GM12878 (cell line): ENCODE measurements around the gene ZNF341. TPM values are rescaled to one million over a fixed set of nuclear protein-coding genes. Genes with fewer than 3 reads are reported as not detected.
A peak's percentile ranks its signal among the peaks of the same experiment; 100 is the strongest.

Experiments used
- CBX5 ChIP-seq: sonication (generic); IDR thresholded peaks from 2 replicates; pipeline ENCODE4 v1.6.1; 2016; ENCODE audit warnings: low read depth, moderate library complexity, mild to moderate bottlenecking, inconsistent platforms
- CHD1 ChIP-seq: IDR thresholded peaks from 2 replicates; pipeline ENCODE4 v1.6.1; 2012; ENCODE audit warnings: low read depth, low read length, improper control_type of control experiment
- CREB1 ChIP-seq: IDR thresholded peaks from 2 replicates; pipeline ENCODE4 v1.6.1; 2012; ENCODE audit warnings: low read depth, mild to moderate bottlenecking, inconsistent platforms
- CREM ChIP-seq: IDR thresholded peaks from 2 replicates; pipeline ENCODE4 v1.6.1; 2014; ENCODE audit warnings: antibody characterized with exemption, low read depth
- DPF2 ChIP-seq: fragments of 450-650 bp; IDR thresholded peaks from 2 replicates; pipeline ENCODE4 v1.6.1; 2017; ENCODE audit warnings: mild to moderate bottlenecking
- EZH2 ChIP-seq: IDR thresholded peaks from 2 replicates; pipeline ENCODE4 v1.6.1; 2012; ENCODE audit warnings: low read depth, mild to moderate bottlenecking, control low read depth, inconsistent platforms, low read length, borderline replicate concordance; ENCODE audit not compliant: control insufficient read depth
- FOS ChIP-seq: IDR thresholded peaks from 3 replicates; pipeline ENCODE4 v1.6.1; 2011; ENCODE audit warnings: borderline replicate concordance; ENCODE audit not compliant: insufficient read length; ENCODE audit errors: extremely low read depth
- IRF4 ChIP-seq: IDR thresholded peaks from 2 replicates; pipeline ENCODE4 v1.6.1; 2011; ENCODE audit warnings: low read depth, low read length
- KLF5 ChIP-seq: fragments of 450-650 bp; IDR thresholded peaks from 2 replicates; pipeline ENCODE4 v1.6.1; 2014; ENCODE audit warnings: mild to moderate bottlenecking; ENCODE audit not compliant: partially characterized antibody
- MTA3 ChIP-seq: IDR thresholded peaks from 2 replicates; pipeline ENCODE4 v1.6.1; 2012; ENCODE audit warnings: low read length, inconsistent platforms, borderline replicate concordance
- NFYA ChIP-seq: IDR thresholded peaks from 2 replicates; pipeline ENCODE4 v1.6.1; 2011; ENCODE audit warnings: low read depth, mild to moderate bottlenecking, low read length, improper control_type of control experiment, borderline replicate concordance
- NFYB ChIP-seq: IDR thresholded peaks from 2 replicates; pipeline ENCODE4 v1.6.1; 2011; ENCODE audit warnings: low read depth, mild to moderate bottlenecking, low read length, improper control_type of control experiment, moderate library complexity; ENCODE audit not compliant: insufficient read depth
- PAX5 ChIP-seq: IDR thresholded peaks from 2 replicates; pipeline ENCODE4 v1.6.1; 2011; ENCODE audit warnings: low read depth, low read length, borderline replicate concordance
- PKNOX1 ChIP-seq: fragments of 450-650 bp; IDR thresholded peaks from 2 replicates; pipeline ENCODE4 v1.6.1; 2016; ENCODE audit warnings: mild to moderate bottlenecking
- POLR2A ChIP-seq: IDR thresholded peaks from 2 replicates; pipeline ENCODE4 v1.6.1; 2011; ENCODE audit warnings: low read depth, mild to moderate bottlenecking, low read length
- RFX5 ChIP-seq: IDR thresholded peaks from 2 replicates; pipeline ENCODE4 v1.6.1; 2011; ENCODE audit warnings: low read depth, low read length, improper control_type of control experiment
- TAF1 ChIP-seq: IDR thresholded peaks from 2 replicates; pipeline ENCODE4 v1.6.1; 2011; ENCODE audit warnings: mild to moderate bottlenecking, low read depth, low read length, borderline replicate concordance
- TCF12 ChIP-seq: IDR thresholded peaks from 2 replicates; pipeline ENCODE4 v1.6.1; 2011; ENCODE audit warnings: low read depth, mild to moderate bottlenecking, low read length
- ZBTB11 ChIP-seq: fragments of 450-650 bp; formaldehyde crosslinking; IDR thresholded peaks from 2 replicates; pipeline ENCODE4 v1.5.0; 2022; ENCODE audit warnings: mild to moderate bottlenecking, missing genetic modification characterization
- ZBTB33 ChIP-seq: fragments of 450-650 bp; IDR thresholded peaks from 2 replicates; pipeline ENCODE4 v1.6.1; 2017; ENCODE audit warnings: mild to moderate bottlenecking
- ZNF24 ChIP-seq: fragments of 450-650 bp; IDR thresholded peaks from 2 replicates; pipeline ENCODE4 v1.6.1; 2017; ENCODE audit warnings: antibody characterized with exemption, mild to moderate bottlenecking
- polyA plus RNA-seq, 11 experiments: library from polyadenylated mRNA; depleted of rRNA in 4 of 11; unstranded in 6 of 11; stranded (reverse) in 5 of 11; fragments of >200 nt; fragmentation: Nextera tagmentation in 4 of 11; fragmentation: Illumina TruSeq in 1 of 11; extraction: Ambion mirVana in 4 of 11; extraction: Trizol in 1 of 11; gene quantifications; 1 replicate in 1 of 11; 2 replicates in 10 of 11; pipeline versions ENCODE4 v1.2.1 to v1.2.3, GENCODE V29; 2011 to 2016; ENCODE audit warnings: inconsistent platforms in 2 of 11, missing spikeins in 2 of 11, low read depth in 1 of 11
- total RNA-seq, 4 experiments: library from RNA; depleted of rRNA in 3 of 4; stranded (reverse); fragments of >200 nt in 3 of 4; fragmentation: Illumina TruSeq in 1 of 4; extraction: Trizol in 1 of 4; gene quantifications; 2 replicates each; pipeline versions ENCODE4 v1.2.1 to v1.2.3, GENCODE V29; 2013 to 2021

ZNF341 gene
- total and polyA plus RNA-seq, 10 of the 15 experiments (the other 5 are each of a cell fraction or from before 2014, with no cell fraction given) = 0.18 to 5.0 (median 2.6) TPM

- TF ChIP-seq RFX5 (peak; percentile 79), NFYB (peak; percentile 90), PAX5 (peak; percentile 71; the same call in 1 of the 2 replicates), ZBTB11 (CRISPR knock-in tag) (no peak), PKNOX1 (peak; percentile 99), CREM (peak; percentile 62), FOS (peak; percentile 94), MTA3 (no peak), KLF5 (peak; percentile 70), ZBTB33 (peak; percentile 31; the same call in 1 of the 2 replicates), CBX5 (no peak), ZNF24 (no peak), CREB1 (peak; percentile 71; the same call in 1 of the 2 replicates), CHD1 (no peak), EZH2 (no peak), TAF1 (0 out of 2 replicates have a peak, but pooled peaks have one; percentile 48), TCF12 (peak; percentile 44; the same call in 1 of the 2 replicates), DPF2 (peak; percentile 98), NFYA (peak; percentile 55; the same call in 1 of the 2 replicates), IRF4 (no peak), POLR2A (peak; percentile 79)
Observed at GRCh38 chr20:33719989-33720709, 11.6 kb upstream of the ZNF341 start, which contains the start of gene PXMP4 (continued).
